GM19238 (cell line): ENCODE data around the gene KRTDAP.
"Not testable (repeated sequence)": the region's sequence is repeated elsewhere in the genome, so short reads cannot be mapped to it uniquely, and the experiment has no call there.

Experiments used
- DNase-seq: peaks from one replicate; pipeline ENCODE4 v3.0.0; 2011; ENCODE audit warnings: low spot score; ENCODE audit not compliant: insufficient read length

KRTDAP gene

DNA sequence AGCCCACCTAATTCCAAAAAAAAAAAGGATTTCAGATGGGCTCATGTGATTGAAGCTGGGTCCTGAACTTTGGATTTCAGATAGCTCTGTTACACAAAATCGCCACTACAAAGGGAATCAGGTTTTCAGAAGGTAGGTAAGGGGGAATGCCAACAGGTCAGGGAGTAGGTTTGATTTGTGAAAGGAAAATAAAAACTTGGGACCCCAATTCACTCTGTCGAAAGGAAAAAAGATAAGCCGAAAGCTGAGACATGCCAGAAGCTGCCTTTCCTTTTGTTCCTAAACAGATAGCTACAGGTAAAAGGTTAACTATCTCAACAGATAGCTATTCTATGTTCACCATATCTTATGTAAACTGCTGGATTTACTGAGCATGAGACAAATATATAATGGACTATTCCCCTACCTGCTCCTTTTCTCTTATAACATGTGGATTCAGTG is 4.0 kb downstream of the KRTDAP start:
- no peak for DNase-seq

GRCh38 chr19:35484252-35485036 is 5.8 kb downstream of the KRTDAP start:
- DNase-seq: peak; percentile 71

DNA sequence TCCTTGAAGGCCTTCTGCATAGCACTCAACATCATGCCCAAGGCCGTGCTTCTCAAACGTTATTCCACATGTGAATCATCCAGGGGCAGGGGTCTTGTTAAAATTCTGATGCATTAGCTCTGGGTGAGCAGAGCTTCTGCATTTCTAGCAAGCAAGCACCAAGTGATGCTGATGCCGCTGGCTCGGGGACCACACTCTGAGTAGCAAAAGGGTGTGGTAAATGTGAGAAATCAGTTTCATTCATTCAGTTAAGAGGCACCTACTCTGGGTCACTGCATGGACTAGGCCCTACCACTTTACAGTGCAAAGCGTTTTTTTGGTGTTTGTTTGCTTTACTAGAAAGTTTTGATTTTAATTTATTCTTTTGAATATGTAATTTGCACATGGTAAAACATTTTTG is 7.2 kb downstream of the KRTDAP start:
- DNase-seq: no peak

DNA sequence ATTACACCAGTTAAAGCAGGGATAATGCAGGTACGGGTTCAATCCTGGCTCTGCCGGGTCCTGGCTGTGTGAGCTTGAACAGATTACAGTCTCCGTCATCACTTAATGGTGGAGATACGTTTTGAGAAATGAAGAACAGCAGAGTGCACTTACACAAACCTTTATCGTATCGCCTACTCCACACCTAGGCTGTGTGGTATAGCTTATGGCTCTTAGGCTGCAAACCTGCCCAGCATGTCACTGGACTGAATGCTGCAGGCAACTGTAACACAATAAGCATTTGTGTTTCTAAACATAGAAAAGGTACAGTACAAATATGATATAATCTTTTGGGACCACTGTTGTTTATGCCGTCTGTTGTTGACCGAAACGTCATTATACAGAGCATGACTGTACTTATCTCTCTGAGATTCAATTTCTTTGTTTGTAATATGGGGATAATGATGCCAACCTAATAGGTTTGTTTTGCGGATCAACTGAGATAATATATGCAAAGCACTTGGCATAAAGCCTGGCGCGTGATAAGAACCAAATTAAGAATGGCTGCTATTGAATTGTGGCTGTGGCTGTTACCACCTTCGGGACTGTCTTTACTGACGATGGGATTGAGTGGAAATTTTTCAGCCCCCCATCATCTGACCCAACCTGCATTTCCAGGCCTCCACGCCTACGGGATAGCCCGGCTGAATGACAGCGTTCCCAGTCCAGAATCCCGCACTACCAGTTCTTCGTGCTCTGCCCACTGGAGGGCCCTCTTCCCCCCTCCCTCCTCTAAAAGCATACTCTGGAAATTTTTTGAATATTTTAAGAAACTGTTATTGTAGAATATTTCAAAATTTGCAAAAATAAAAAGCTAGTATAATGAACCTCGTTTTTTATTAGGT is 11.2 kb downstream of the KRTDAP start:
- DNase-seq: no peak

- no peak for DNase-seq
Measured at GRCh38 chr19:35476149-35476548, 14.1 kb downstream of the KRTDAP start.

- not testable (repeated sequence) for DNase-seq
Measured at GRCh38 chr19:35474594-35474993, 15.7 kb downstream of the KRTDAP start.

DNA sequence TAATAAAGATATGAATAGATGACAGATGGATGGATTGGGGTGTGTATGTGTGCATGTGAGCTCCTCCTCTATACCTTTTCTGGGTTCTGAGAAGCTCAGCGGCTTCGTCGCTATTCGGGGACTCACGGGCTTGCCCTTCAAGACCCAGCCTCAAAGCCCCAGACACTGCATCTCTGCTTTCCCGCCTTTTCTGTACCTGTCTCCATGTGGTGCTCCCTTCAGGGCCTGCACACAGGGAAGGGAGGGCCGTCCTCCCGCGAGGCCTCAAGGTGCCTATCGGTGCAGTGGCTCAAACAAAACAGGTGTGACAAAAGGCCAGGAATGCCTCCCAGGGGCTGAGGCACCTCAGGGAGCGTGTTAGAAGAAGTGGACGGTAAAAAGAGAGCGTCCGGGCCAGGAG is 16.2 kb downstream of the KRTDAP start:
- DNase-seq: no peak

DNA sequence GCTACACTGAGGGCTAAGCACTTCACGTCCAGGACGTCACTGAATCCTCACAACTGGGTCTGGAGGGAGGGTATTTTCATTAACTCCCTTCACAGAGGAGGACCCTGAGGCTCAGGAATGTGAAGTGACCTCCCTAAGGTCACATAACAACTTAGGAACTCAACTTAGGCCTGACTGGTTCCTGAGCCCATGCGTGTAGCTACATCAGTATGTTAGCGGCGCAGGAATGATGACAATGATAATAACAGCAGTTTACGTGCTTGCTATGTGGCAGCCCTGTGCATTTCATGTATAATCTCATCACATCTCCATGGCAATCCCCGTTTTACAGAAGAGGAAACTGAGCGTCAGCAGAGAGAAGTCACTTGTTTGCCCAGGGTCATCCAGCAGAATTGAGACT is 18.3 kb downstream of the KRTDAP start:
- no peak for DNase-seq

- DNase-seq: not testable (repeated sequence)
Measured at GRCh38 chr19:35471075-35471474, 19.2 kb downstream of the KRTDAP start.

DNA sequence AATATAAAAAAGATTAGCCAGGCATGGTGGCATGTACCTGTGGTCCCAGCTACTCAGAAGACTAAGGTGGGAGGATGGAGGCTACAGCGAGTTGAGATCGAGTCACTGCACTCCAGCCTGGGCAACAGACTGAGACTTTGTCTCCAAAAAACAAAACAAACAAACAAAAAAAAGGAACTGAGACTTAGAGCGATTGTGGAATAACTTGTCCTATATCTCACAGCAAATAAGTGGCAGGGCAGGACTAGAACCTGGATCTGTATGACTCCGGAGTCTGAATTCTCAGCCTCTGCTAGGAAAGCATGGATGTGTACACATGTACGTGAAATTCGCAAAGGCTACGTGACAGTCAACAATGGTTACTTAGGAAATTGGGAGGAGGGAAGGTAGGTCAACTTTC is 20.1 kb downstream of the KRTDAP start:
- no peak for DNase-seq

DNA sequence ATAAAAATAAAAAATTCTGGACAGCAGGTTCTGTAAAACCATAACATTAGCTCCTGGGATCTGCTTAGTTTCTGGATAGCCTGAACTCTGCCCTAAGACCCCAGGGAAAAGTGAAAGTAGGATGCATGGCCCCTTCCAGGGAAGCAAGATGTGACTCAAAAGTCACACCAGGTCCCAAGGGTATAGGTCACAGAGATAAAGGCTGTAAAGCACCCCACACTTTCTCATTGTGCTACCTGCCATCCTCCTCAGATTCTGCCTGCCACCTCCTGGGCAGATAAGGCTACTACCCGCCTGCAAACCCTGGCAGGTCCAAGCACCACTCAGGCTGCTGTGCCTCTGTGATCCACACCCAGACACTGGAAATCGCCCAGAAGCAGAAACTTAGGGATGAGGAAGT is 21.6 kb downstream of the KRTDAP start:
- DNase-seq: peak; percentile 71

GRCh38 chr19:35466259-35466658 is 24.0 kb downstream of the KRTDAP start:
- DNase-seq: no peak

- not testable (repeated sequence) for DNase-seq
Measured at GRCh38 chr19:35462956-35463355, 27.3 kb downstream of the KRTDAP start.

DNA sequence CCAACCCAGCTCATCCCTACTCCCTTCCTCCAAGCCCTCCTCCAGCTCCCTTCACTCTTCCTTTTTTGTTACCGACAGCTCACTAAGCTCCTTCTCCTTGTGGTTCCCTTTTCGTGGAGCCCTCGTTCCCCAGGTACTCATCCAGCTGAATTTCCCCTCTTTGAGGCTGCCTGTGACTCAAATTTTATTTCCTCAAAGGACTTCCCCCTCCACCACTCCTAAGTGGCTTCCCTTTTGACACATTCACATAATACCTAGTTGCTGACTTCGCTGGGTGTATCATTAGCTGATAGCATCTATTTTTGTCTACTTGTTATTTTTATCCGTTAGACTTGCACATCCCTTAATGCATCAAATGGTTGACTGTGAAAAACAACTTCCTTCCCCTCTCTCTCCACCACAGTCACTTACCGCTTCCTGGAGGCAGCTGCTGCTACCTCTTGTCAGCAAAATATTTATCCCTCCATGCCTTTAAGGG is 27.7 kb downstream of the KRTDAP start:
- DNase-seq: peak; percentile 51

GRCh38 chr19:35461788-35462187 is 28.5 kb downstream of the KRTDAP start:
- not testable (repeated sequence) for DNase-seq

- DNase-seq: no peak
Measured at GRCh38 chr19:35461060-35461459, 29.2 kb downstream of the KRTDAP start.

- no peak for DNase-seq
Measured at GRCh38 chr19:35460608-35461007, 29.7 kb downstream of the KRTDAP start.

DNA sequence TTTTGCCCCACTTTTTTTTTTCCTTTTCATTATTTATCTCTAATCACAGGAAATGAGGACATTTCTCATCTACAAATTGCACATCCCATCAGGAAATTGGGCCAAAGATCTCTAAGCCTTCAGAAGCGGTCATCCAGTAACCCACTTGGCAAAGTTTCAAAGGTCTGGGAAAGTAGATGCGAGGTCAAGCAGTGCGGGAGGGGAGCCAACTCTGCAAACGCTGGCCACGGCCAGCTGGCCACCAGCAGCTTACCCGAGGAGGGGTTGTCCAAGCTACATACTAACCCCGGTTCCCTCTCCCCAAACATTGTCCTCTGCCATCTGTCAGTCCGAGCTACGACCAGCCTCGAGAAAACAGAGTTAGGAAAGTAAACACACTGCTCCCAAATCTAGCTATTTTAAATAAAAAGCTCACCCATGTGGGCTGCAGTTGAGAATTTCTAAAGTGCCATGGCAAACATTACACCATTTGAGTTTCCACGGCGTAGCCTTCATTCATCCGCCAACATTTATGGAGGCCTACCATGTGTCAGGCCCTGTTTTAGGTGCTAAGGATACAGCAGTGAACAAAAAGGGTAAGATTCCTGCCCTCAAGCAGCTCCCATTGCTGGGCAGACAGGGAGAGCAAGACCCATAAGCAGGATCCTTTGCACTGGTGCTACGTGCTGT is 30.7 kb downstream of the KRTDAP start:
- DNase-seq: no peak

- DNase-seq: peak; percentile 58
Measured at GRCh38 chr19:35458731-35459391, 31.4 kb downstream of the KRTDAP start.

GRCh38 chr19:35458192-35458591 is 32.1 kb downstream of the KRTDAP start:
- no peak for DNase-seq

DNA sequence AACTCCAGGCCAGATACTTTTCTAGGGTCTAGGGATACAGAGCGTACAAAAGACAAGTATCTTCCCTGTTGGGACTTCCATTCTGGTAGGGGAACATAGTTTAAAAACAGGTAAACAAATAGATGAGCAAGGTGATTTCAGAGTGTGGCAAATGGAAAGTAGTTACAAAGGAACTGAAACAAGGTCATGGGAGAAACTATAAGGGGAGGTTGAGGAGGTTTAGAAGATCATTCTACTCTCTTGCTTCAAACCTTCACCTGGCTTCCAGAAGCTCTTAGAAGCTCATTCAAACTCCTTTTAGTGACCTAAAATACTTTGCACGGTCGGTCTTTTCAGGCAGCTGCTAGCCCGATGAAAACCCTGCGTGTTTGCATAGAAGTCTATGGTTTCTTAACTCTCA is 33.1 kb downstream of the KRTDAP start:
- DNase-seq: no peak
